ENCODE measurements around the gene SLC7A7. TPM values are rescaled to one million over a fixed set of nuclear protein-coding genes. Genes with fewer than 3 reads are reported as not detected.

Gene SLC7A7
- total and polyA plus RNA-seq, 10 of the 15 experiments (the other 5 are each of a cell fraction or from before 2014, with no cell fraction given), result 27.8 to 79.2 (median 50.8) TPM

GRCh38 chr14:22794551-22794951 lies 20.7 kb downstream of the SLC7A7 start (continued):
- TF ChIP-seq EZH2 (IDR thresholded peaks at IDR 0.05; ENCODE audit: borderline replicate concordance, control insufficient read depth, low read depth, low read length) (no peak), CBX5 (IDR thresholded peaks at IDR 0.05; ENCODE audit: low read depth) (0 out of 2 replicates have a peak, but pooled peaks have one; percentile 25), SIX5 (IDR thresholded peaks at IDR 0.05; ENCODE audit: low read depth, low read length, severe bottlenecking) (no peak), TCF12 (IDR thresholded peaks at IDR 0.05; ENCODE audit: low read depth, low read length) (0 out of 2 replicates have a peak, but pooled peaks have one; percentile 31), CBFB (IDR thresholded peaks at IDR 0.05; ENCODE audit: low read depth) (peak; percentile 61; the same call in 1 of the 2 replicates), ASH2L (IDR thresholded peaks at IDR 0.05; ENCODE audit: borderline replicate concordance, low read depth) (no peak), RAD51 (IDR thresholded peaks at IDR 0.05) (peak; percentile 35; the same call in 1 of the 2 replicates), SMAD1 (IDR thresholded peaks at IDR 0.05; ENCODE audit: low read depth, partially characterized antibody) (no peak), KLF5 (IDR thresholded peaks at IDR 0.05; ENCODE audit: partially characterized antibody) (no peak), BACH1 (IDR thresholded peaks at IDR 0.05; ENCODE audit: borderline replicate concordance) (no peak), SIN3A (IDR thresholded peaks at IDR 0.05; ENCODE audit: low read depth, low read length) (no peak), MTA3 (IDR thresholded peaks at IDR 0.05; ENCODE audit: borderline replicate concordance, low read length) (no peak), ZSCAN29 (IDR thresholded peaks at IDR 0.05) (no peak), ZNF274 (IDR thresholded peaks at IDR 0.05; ENCODE audit: insufficient read depth, insufficient read length) (no peak), RUNX3 (IDR thresholded peaks at IDR 0.05; ENCODE audit: low read length) (peak; percentile 86), NKRF (conservative IDR thresholded peaks at IDR 0.05) (no peak), TCF7 (IDR thresholded peaks at IDR 0.05; ENCODE audit: borderline replicate concordance) (no peak), RCOR1 (conservative IDR thresholded peaks at IDR 0.05; ENCODE audit: low read depth, low read length) (no peak), TCF3 (IDR thresholded peaks at IDR 0.05; ENCODE audit: borderline replicate concordance, insufficient read depth, low read depth, low read length) (0 out of 2 replicates have a peak, but pooled peaks have one; percentile 30), ATF7 (IDR thresholded peaks at IDR 0.05; ENCODE audit: low read depth) (peak; percentile 85), RB1 (IDR thresholded peaks at IDR 0.05; ENCODE audit: borderline replicate concordance) (no peak), ZBTB4 (CRISPR knock-in tag; IDR thresholded peaks at IDR 0.05) (no peak), SMC3 (IDR thresholded peaks at IDR 0.05; ENCODE audit: borderline replicate concordance, low read length) (no peak), MYC (IDR thresholded peaks at IDR 0.05; ENCODE audit: insufficient read depth, insufficient read length, insufficient replicate concordance, low read length, severe bottlenecking) (no peak), TAF1 (IDR thresholded peaks at IDR 0.05; ENCODE audit: borderline replicate concordance, low read depth, low read length) (peak; percentile 34; the same call in 1 of the 2 replicates), HSF1 (IDR thresholded peaks at IDR 0.05; ENCODE audit: low read depth, low read length) (no peak)

All from GM12878 (cell line).